Activated naive CD4-positive, alpha-beta T cell treated with anti-CD3 and anti-CD28 coated beads, Interleukin-2, amount 10 ng/mL, durations not matched to agents 5 hours and 36 hours (primary cell): ENCODE data around the gene IFT57. TPM values are rescaled to one million over a fixed set of nuclear protein-coding genes. Genes with fewer than 3 reads are reported as not detected.

Source experiments
- total RNA-seq, 2 experiments: library from RNA; stranded (reverse); gene quantifications; one replicate each; pipeline ENCODE4 v1.2.3, GENCODE V29; 2021

Gene IFT57, protein sequence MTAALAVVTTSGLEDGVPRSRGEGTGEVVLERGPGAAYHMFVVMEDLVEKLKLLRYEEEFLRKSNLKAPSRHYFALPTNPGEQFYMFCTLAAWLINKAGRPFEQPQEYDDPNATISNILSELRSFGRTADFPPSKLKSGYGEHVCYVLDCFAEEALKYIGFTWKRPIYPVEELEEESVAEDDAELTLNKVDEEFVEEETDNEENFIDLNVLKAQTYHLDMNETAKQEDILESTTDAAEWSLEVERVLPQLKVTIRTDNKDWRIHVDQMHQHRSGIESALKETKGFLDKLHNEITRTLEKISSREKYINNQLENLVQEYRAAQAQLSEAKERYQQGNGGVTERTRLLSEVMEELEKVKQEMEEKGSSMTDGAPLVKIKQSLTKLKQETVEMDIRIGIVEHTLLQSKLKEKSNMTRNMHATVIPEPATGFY
- total RNA-seq = 10 to 100 TPM; 40.4 to 43.4 TPM

DNA sequence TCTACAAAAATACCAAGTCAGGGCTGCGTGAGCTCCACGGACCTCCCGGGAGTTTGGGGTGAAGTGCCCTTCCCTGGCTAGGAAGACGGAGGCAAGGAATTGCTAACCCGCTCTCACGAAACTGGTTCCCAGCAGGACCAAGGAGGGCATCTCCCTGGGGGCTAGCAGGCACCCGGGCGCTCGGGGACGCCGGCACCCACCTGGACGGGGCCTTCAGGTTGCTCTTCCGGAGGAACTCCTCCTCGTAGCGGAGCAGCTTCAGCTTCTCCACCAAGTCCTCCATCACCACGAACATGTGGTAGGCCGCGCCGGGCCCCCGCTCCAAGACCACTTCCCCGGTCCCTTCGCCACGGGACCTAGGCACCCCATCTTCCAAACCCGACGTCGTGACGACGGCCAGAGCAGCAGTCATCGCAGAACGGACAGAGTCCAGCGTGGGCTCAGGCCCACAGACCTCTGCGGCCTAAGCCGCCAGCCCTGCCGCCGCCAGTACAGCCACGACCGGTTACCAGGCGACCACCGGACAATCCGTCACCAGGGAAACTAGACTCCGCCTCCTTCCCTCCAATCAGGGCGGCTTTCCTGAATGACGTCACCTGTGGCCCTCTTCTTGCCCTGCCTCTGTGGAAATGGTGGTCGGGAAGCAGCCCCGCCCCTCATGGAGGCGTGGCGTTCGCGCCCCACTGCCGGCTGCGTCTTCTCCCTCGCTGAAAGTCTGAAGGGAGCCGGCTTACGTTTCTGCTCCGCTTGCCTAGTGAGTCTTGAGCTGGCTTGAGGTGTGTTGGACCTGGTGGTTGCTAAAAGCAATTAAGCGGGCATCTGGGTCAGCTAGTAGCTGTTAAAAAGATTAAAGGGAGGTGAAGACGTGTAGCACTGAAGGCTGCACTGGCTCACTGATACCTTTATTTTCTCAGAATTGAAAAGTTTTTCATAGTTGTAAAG is at the start of gene IFT57:
TSS of gene IFT57 (minus strand) at position 514 of the 942 bp plus-strand sequence. CDS start at position 412, 102 bp downstream.

Other genes starting within 250 kb of the IFT57 start
- 100 to 1,000 TPM; 159 to 162 TPM for gene CD47, start 131.4 kb downstream of the IFT57 start, total RNA-seq
- 10 to 100 TPM; 15.7 to 18.0 TPM for gene HHLA2, start 74.1 kb upstream of the IFT57 start, total RNA-seq